K562 treated with DMSO at 1 percent for 24 hours (cell line): Measurements from ENCODE around the gene HAVCR1. TPM values are rescaled to one million over a fixed set of nuclear protein-coding genes. Genes with fewer than 3 reads are reported as not detected.

Experiments
- total RNA-seq: library from RNA; unstranded; fragments of 300-600 nt; gene quantifications from 2 replicates; pipeline ENCODE4 v1.2.3, GENCODE V29; 2022; ENCODE audit warnings: low read depth; ENCODE audit not compliant: insufficient read depth

Gene HAVCR1
- not detected in 2 replicates for total RNA-seq

GRCh38 chr5:157059093-157059539 is at the start of gene HAVCR1:
HAVCR1 (minus strand) TSS chr5:157059116; CDS start chr5:157057943, 1,173 bp downstream.

Other genes starting within 250 kb of the HAVCR1 start
- gene PPP1R2B, start 208.8 kb downstream of the HAVCR1 start, total RNA-seq, result not detected in 2 replicates
- gene TIMD4, start 95.9 kb downstream of the HAVCR1 start, total RNA-seq, result not detected in 2 replicates
- gene HAVCR2, start 49.9 kb upstream of the HAVCR1 start, total RNA-seq, result 0.28 TPM in 1 of 2 replicates, not detected in the other
- gene MED7, start 83.7 kb upstream of the HAVCR1 start, total RNA-seq, result 2.7 and 4.2 TPM in 2 replicates
- gene GARIN3, start 107.1 kb upstream of the HAVCR1 start, total RNA-seq, result not detected in 2 replicates
- not detected in 2 replicates for gene ITK, start 121.7 kb upstream of the HAVCR1 start, total RNA-seq
- 15.0 and 15.7 TPM in 2 replicates for gene CYFIP2, start 207.0 kb upstream of the HAVCR1 start, total RNA-seq